Activated CD4-positive, CD25-positive, alpha-beta regulatory T cell treated with anti-CD3 and anti-CD28 coated beads, Interleukin-2, amount 50 U/mL, for 24 hours (primary cell): ENCODE data around the gene HIRA.

Experiments
- ATAC-seq, 2 donors: fragments of 150-1000 bp; cut with Tn5 transposase; one replicate each; pipeline ENCODE4 v1.10.0; 2021; ENCODE audit warnings: mild to moderate bottlenecking in 1 of 2, moderate library complexity in 1 of 2

Gene HIRA, protein sequence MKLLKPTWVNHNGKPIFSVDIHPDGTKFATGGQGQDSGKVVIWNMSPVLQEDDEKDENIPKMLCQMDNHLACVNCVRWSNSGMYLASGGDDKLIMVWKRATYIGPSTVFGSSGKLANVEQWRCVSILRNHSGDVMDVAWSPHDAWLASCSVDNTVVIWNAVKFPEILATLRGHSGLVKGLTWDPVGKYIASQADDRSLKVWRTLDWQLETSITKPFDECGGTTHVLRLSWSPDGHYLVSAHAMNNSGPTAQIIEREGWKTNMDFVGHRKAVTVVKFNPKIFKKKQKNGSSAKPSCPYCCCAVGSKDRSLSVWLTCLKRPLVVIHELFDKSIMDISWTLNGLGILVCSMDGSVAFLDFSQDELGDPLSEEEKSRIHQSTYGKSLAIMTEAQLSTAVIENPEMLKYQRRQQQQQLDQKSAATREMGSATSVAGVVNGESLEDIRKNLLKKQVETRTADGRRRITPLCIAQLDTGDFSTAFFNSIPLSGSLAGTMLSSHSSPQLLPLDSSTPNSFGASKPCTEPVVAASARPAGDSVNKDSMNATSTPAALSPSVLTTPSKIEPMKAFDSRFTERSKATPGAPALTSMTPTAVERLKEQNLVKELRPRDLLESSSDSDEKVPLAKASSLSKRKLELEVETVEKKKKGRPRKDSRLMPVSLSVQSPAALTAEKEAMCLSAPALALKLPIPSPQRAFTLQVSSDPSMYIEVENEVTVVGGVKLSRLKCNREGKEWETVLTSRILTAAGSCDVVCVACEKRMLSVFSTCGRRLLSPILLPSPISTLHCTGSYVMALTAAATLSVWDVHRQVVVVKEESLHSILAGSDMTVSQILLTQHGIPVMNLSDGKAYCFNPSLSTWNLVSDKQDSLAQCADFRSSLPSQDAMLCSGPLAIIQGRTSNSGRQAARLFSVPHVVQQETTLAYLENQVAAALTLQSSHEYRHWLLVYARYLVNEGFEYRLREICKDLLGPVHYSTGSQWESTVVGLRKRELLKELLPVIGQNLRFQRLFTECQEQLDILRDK

GRCh38 chr22:19431649-19432132 lies at the start of gene HIRA:
HIRA (minus strand) TSS chr22:19431733; CDS start chr22:19431476, 257 bp downstream.
- ATAC-seq: peak; percentile 56 to 69

GRCh38 chr22:19480789-19481188 lies 49.3 kb upstream of the HIRA start:
- ATAC-seq: no peak

- ATAC-seq: no peak
Measured at GRCh38 chr22:19480173-19480568, 48.6 kb upstream of the HIRA start.

GRCh38 chr22:19479355-19480172 lies 48.0 kb upstream of the HIRA start, which contains the start of gene CDC45:
CDC45 (plus strand) TSS chr22:19479920; CDS start chr22:19479969, 49 bp downstream.
- ATAC-seq: peak; percentile 93

DNA sequence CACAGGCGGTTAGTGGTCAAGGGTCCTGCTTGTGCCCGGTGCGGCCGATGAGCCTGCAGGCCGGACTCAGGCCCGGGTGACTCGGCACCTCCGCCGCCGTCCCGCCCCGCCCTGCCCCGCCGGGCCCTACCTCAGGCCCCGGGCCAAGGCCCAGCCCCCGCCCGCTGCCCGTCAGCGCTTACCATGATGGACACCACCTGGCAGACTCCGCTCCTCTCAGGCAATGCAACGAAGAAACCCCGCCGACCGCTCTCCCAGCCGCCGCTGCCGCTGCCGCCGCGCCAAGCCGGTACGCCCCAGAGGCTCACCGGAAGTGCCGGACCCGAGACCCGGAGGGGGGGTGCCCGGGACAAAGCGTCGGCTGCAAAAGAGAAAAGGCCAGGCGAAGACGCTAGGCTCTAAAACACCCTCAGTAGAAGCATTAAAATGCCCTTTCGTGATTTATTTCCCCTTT lies 47.4 kb upstream of the HIRA start, which contains the start of gene UFD1:
UFD1 (minus strand) TSS at position 293 of the 454 bp plus-strand sequence; CDS start at position 185, 108 bp downstream.
- peak; percentile 54 to 60 for ATAC-seq

DNA sequence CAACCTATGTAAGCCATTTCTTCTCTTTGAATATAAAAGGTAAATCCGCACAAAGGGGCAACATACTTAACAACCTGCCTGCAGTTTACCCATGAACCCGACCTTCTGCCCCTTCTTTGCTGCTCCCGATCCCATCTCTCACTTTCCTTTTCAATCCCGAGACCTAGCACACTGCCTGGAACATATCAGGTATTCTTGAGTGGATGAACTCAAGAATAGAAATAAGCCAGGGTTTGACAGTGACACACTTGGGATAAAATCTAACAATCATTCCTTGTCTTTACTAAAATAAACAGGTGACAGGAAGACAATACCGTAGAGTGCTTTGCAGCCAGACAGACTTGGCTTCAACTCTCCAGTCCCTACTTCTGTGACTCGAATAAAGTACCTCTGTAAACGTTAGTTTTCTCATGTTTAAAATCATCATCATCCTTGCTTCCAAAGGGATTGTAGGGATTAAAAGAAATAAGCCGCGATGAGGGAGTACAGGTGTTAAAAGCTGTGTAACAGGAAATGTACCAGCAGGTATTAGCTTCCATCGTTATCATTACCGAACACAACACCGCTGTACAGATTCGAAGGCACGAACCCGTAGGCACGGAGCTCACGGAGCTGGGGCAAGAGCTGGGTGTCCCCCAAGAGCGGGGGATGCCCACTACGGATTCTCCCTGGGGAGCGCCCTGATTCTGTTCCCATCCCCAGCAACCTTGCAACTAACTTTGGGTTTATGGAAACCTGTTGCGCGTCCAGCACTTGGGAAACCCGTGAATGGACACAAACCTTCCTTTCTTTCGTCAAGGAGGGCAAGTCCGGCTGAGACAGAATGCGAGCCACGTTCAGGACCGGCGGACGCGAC lies 46.7 kb upstream of the HIRA start:
- no peak for ATAC-seq

DNA sequence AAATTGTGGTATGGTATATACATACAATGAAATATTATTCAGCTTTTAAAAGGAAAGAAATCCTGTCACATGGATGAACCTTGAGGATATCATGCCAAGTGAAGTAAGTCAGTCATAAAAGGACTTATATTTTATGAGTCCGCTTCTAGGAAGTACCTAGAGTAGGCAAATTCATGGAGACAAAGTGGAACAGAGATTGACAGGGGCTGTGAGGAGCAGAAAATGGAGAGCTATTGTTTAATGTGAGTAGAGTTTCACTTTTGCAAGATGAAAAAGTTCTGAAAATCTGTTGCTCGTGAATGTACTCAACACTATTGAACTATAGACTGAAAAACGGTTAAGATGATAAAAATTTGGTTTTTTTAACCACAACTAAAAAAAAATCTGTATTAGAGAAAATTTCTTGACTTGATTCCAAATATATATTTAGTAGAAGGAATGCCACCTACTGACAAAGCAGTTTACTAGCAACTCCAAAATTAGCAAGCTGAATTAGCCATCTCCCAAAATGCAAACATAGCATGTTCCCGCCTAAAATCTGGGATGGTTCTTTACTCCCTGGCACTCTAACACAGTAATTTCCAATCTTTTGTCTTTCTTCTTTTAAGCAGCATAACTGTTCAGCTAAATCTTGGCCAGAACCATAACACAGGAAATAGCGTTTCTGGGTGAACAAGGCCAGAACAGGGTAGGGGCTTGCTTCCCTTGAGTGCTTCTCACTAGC lies 46.0 kb upstream of the HIRA start:
- ATAC-seq: no peak

- ATAC-seq: no peak
Measured at GRCh38 chr22:19476023-19476422, 44.5 kb upstream of the HIRA start.

- no peak for ATAC-seq
Measured at GRCh38 chr22:19473578-19473977, 42.0 kb upstream of the HIRA start.

DNA sequence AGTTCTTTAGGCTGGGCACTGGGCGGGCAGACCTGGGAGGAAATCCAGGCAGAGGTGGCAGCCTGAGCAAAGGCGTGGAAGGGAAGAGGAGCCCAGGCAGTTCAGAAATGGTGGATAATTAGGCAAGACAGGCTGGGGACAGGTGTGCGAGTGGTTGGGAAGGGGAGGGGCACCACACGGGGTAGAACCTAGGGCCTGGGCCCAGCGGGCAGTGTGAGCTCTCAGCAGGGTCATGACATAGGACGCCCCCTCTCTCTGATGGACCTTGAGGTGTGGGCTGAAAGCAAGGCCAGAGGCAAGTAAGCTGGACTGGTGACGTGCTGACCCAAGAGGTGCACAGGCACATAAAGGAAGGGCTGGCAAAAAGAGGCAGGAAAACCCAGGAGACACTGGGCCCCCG lies 40.7 kb upstream of the HIRA start:
- no peak for ATAC-seq

DNA sequence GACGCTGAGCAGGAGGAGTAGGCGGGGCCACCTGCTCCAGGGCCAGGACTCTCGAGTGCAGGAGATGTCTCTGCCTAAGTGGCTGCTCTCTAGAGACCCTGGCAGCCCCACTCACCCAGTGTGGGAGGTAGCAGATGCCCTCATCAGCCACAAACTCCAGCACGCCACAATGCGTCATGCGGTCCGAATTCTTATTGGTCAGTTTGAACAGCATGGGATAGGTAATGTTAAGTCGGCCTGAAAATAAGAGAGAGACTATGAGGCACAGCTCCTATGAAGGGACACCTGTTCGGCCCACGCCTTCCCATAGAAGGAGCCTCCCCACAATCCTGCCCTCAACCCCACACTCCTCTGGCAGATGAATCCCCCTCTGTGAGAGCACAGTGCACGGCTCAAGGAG lies 40.0 kb upstream of the HIRA start:
- no peak for ATAC-seq

- ATAC-seq: no peak
Measured at GRCh38 chr22:19470010-19470409, 38.5 kb upstream of the HIRA start.

- ATAC-seq: no peak
Measured at GRCh38 chr22:19469421-19469820, 37.9 kb upstream of the HIRA start.

DNA sequence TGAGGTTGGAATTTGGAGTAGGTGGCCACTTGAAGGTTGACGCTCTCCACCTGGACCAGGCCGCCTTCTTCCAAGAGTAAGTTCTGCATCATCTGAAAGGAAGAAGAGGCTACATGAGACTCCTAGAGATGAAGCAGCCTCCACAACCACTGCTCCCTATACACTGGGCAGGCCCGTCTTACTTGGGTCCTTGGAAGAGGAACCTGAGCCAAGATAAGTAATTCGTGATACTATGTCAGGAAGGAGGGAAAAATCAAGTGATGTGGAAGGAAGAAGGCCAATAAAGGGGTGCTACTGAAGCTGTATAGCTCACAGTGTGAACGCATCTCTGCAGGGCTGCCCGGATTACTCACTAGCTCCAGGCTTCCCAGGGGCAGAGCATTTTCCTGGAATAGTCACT lies 36.4 kb upstream of the HIRA start:
- no peak for ATAC-seq

- no peak for ATAC-seq
Measured at GRCh38 chr22:19466848-19467752, 35.6 kb upstream of the HIRA start.

- no peak for ATAC-seq
Measured at GRCh38 chr22:19466126-19466716, 34.7 kb upstream of the HIRA start.

DNA sequence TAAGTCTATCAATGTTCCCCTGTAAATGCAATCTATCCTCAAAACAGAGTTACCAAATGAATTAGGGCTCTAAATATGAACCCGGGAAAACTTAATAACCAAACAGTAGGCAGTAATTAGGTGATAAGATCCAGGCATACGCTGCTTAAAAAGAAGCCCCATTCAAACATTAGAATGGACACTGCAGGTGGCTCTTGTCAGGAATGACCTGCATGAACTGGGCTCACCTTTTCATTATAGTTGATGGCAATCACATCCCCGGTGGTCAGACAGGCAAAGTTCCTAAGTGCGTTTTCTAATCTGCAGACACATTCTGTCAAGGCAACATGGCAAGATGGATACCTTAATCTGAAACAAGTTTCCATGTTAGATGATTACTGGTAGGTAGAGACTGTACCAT lies 33.4 kb upstream of the HIRA start:
- no peak for ATAC-seq

DNA sequence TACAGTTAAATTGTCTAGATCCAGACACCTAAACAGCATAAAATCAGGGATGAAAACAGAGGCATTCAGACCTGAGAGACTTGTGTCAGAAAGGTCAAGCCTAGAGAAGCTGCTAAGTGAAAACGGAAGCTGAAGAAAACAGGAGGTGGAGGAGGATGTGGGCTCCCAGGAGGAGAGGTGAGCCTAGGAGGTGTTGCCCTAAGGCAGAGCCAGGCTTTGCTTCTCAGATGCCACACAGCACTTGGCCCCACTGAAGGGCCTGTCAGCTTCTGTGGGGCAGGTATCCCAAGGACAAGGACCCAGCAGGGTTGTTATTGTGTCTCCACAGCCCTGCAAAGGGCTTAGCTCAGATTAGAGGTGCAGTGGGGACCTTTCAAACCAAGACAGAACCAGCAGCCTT lies 33.0 kb upstream of the HIRA start:
- no peak for ATAC-seq
